ENCODE measurements around the gene APOC3. TPM values are rescaled to one million over a fixed set of nuclear protein-coding genes. Genes with fewer than 3 reads are reported as not detected.

The APOC3 gene
- total and polyA plus RNA-seq, 2 experiments from 2014 or later = not detected

GRCh38 chr11:116851626-116852025, 21.9 kb downstream of the APOC3 start:
- Mint-ChIP-seq H3K4me3 (no peak overlapping the region), H3K9me3 (no peaks in the 10 kb centered on the region), H3K4me1 (no peaks in the 10 kb centered on the region; the same call in 2 of the 3 replicates), H3K27me3 (ENCODE audit: insufficient read depth, low read depth, poor library complexity) (peaks cover 2% of the 10 kb centered on the region), H3K27ac (no peak overlapping the region), H3K36me3 (ENCODE audit: low read depth) (peaks cover 9% of the 10 kb centered on the region)
- ATAC-seq (no peak), DNase-seq (ENCODE audit: low spot score) (no peak)
- Histone ChIP-seq H3K4me1 (ENCODE audit: insufficient read depth) (no peaks in the 10 kb centered on the region), H3K36me3 (ENCODE audit: insufficient read depth) (0 out of 2 replicates have a peak, but pooled peaks cover 4% of the 10 kb centered on the region), H3K4me3 (no peak overlapping the region), H4K20me1 (replicated peaks; ENCODE audit: insufficient read depth) (no peaks in the 10 kb centered on the region; the same call in 1 of the 2 replicates), H3K27me3 (ENCODE audit: insufficient read depth) (no peaks in the 10 kb centered on the region), H3K79me2 (replicated peaks; ENCODE audit: insufficient read depth) (no peaks in the 10 kb centered on the region), H3F3A (replicated peaks; ENCODE audit: low read depth) (no peaks in the 10 kb centered on the region), H3K9me2 (ENCODE audit: insufficient read depth) (no peaks in the 10 kb centered on the region), H3K27ac (ENCODE audit: low read depth) (no peak overlapping the region), H2AFZ (no peak overlapping the region), H3K4me2 (no peak overlapping the region)
- TF ChIP-seq ZNF331 (CRISPR knock-in tag; IDR thresholded peaks at IDR 0.05; ENCODE audit: low read depth) = no peak
- no peak for TF ChIP-seq CTCF (conservative IDR thresholded peaks at IDR 0.05; ENCODE audit: low read depth in 2 of 2)
- no peak for TF ChIP-seq ZNF462 (CRISPR knock-in tag; IDR thresholded peaks at IDR 0.05)
- TF ChIP-seq EZH2phosphoT487 (IDR thresholded peaks at IDR 0.05; ENCODE audit: unreplicated experiment) = no peak
- TF ChIP-seq, protein P1, sequence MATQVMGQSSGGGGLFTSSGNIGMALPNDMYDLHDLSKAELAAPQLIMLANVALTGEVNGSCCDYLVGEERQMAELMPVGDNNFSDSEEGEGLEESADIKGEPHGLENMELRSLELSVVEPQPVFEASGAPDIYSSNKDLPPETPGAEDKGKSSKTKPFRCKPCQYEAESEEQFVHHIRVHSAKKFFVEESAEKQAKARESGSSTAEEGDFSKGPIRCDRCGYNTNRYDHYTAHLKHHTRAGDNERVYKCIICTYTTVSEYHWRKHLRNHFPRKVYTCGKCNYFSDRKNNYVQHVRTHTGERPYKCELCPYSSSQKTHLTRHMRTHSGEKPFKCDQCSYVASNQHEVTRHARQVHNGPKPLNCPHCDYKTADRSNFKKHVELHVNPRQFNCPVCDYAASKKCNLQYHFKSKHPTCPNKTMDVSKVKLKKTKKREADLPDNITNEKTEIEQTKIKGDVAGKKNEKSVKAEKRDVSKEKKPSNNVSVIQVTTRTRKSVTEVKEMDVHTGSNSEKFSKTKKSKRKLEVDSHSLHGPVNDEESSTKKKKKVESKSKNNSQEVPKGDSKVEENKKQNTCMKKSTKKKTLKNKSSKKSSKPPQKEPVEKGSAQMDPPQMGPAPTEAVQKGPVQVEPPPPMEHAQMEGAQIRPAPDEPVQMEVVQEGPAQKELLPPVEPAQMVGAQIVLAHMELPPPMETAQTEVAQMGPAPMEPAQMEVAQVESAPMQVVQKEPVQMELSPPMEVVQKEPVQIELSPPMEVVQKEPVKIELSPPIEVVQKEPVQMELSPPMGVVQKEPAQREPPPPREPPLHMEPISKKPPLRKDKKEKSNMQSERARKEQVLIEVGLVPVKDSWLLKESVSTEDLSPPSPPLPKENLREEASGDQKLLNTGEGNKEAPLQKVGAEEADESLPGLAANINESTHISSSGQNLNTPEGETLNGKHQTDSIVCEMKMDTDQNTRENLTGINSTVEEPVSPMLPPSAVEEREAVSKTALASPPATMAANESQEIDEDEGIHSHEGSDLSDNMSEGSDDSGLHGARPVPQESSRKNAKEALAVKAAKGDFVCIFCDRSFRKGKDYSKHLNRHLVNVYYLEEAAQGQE (IDR thresholded peaks at IDR 0.05; ENCODE audit: unreplicated experiment) = no peak
- no peak for TF ChIP-seq JUNB (IDR thresholded peaks at IDR 0.05; ENCODE audit: unreplicated experiment)
- TF ChIP-seq CREB1 (CRISPR knock-in tag; IDR thresholded peaks at IDR 0.05; ENCODE audit: low read depth) = no peak
- TF ChIP-seq STAT1 (IDR thresholded peaks at IDR 0.05; ENCODE audit: unreplicated experiment) = no peak
- TF ChIP-seq EZH2 (IDR thresholded peaks at IDR 0.05; ENCODE audit: low read depth, unreplicated experiment) = no peak
- TF ChIP-seq NANOG (IDR thresholded peaks at IDR 0.05; ENCODE audit: borderline replicate concordance) = no peak
- TF ChIP-seq, protein P2, sequence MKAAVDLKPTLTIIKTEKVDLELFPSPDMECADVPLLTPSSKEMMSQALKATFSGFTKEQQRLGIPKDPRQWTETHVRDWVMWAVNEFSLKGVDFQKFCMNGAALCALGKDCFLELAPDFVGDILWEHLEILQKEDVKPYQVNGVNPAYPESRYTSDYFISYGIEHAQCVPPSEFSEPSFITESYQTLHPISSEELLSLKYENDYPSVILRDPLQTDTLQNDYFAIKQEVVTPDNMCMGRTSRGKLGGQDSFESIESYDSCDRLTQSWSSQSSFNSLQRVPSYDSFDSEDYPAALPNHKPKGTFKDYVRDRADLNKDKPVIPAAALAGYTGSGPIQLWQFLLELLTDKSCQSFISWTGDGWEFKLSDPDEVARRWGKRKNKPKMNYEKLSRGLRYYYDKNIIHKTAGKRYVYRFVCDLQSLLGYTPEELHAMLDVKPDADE (IDR thresholded peaks at IDR 0.05) = no peak
- TF ChIP-seq ZNF114 (CRISPR knock-in tag; IDR thresholded peaks at IDR 0.05) = no peak

All from GM23338 (cell line).